Loucy (cell line): ENCODE measurements around the gene DBN1.

Experiments used
- H2AFZ ChIP-seq: fragments of 200-600 bp; sonication (generic); 2 replicates; pipeline ENCODE4 v1.6.0; 2016; ENCODE audit warnings: antibody characterized with exemption, mild to moderate bottlenecking, low read length, moderate library complexity
- H3F3A ChIP-seq: fragments of 200-600 bp; 2 replicates; pipeline ENCODE4 v1.6.0; 2016; ENCODE audit warnings: antibody characterized with exemption, low read depth, mild to moderate bottlenecking
- H3K27me3 ChIP-seq: fragments of 200-600 bp; sonication (generic); 2 replicates; pipeline ENCODE4 v1.6.1; 2014; ENCODE audit warnings: low read length, mild to moderate bottlenecking; ENCODE audit not compliant: insufficient read depth, poor library complexity, severe bottlenecking
- H3K36me3 ChIP-seq: fragments of 200-600 bp; sonication (generic); 2 replicates; pipeline ENCODE4 v1.6.1; 2016; ENCODE audit warnings: low read length; ENCODE audit not compliant: insufficient read depth
- H3K4me1 ChIP-seq: fragments of 200-600 bp; sonication (generic); 2 replicates; pipeline ENCODE4 v1.5.1; 2014; ENCODE audit warnings: low read length, mild to moderate bottlenecking; ENCODE audit not compliant: insufficient read depth, poor library complexity, severe bottlenecking
- H3K4me2 ChIP-seq: fragments of 200-600 bp; sonication (generic); 2 replicates; pipeline ENCODE4 v1.6.0; 2014; ENCODE audit warnings: antibody characterized with exemption, low read length, low read depth, mild to moderate bottlenecking; ENCODE audit not compliant: poor library complexity, severe bottlenecking
- H3K4me3 ChIP-seq: fragments of 200-600 bp; sonication (generic); 2 replicates; pipeline ENCODE4 v1.5.1; 2014; ENCODE audit warnings: low read length, mild to moderate bottlenecking, mixed read lengths; ENCODE audit not compliant: poor library complexity, severe bottlenecking
- H3K79me2 ChIP-seq: fragments of 200-600 bp; sonication (generic); 2 replicates; pipeline ENCODE4 v1.6.1; 2014; ENCODE audit warnings: low read length; ENCODE audit not compliant: insufficient read depth
- H3K9ac ChIP-seq: fragments of 200-600 bp; sonication (generic); 2 replicates; pipeline ENCODE4 v1.6.0; 2014; ENCODE audit warnings: mild to moderate bottlenecking, low read depth, low read length, moderate library complexity; ENCODE audit not compliant: poor library complexity, severe bottlenecking
- H3K9me2 ChIP-seq: fragments of 200-600 bp; sonication (generic); replicated peaks from 2 replicates; pipeline ENCODE4 v1.6.1; 2016; ENCODE audit warnings: low read depth, low read length, mixed read lengths
- H3K9me3 ChIP-seq: fragments of 200-600 bp; sonication (generic); 2 replicates; pipeline ENCODE4 v1.6.1; 2014; ENCODE audit warnings: mild to moderate bottlenecking, antibody characterized with exemption, low read length, low read depth; ENCODE audit not compliant: insufficient read depth
- H4K20me1 ChIP-seq: fragments of 200-600 bp; sonication (generic); 2 replicates; pipeline ENCODE4 v1.6.0; 2014; ENCODE audit warnings: antibody characterized with exemption, low read length, mild to moderate bottlenecking; ENCODE audit not compliant: insufficient read depth, poor library complexity, severe bottlenecking
- EZH2phosphoT487 ChIP-seq: fragments of 200-600 bp; IDR thresholded peaks from 2 replicates; pipeline ENCODE4 v1.6.1; 2018; ENCODE audit warnings: antibody characterized with exemption, mild to moderate bottlenecking, moderate library complexity, borderline replicate concordance
- TF ChIP-seq, protein P1 (sequence below): fragments of 200-600 bp; sonication (generic); conservative IDR thresholded peaks from 2 replicates; pipeline ENCODE4 v1.5.1; 2014; ENCODE audit warnings: mild to moderate bottlenecking, antibody characterized with exemption, low read length

DBN1 gene

DNA sequence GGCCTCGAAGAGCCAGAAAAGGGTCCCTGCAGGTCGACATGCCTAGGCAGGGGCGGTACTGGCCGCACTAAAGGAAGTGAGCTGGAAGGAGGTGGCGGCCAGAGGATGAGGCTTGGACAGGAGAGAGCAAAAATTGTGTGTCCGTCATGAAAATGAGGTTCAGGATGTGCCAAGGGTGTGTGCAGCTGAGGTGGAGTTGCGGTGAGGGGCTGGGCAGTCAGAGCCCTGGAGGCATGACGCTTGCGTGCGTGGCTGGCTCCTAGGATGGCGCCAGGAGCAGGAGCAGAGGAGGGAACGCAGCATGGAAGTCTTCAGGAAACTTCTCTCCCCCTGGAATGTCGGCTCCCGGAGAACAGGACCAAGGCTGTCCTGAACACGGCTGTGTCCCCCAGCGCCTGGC lies 29.5 kb upstream of the DBN1 start:
- H4K20me1 ChIP-seq = no peaks in the 10 kb centered on the region
- no peak overlapping the region for H3K9ac ChIP-seq
- no peaks in the 10 kb centered on the region for H3K79me2 ChIP-seq
- H3K27me3 ChIP-seq = no peaks in the 10 kb centered on the region
- no peaks in the 10 kb centered on the region for H3K4me1 ChIP-seq
- no peak overlapping the region for H3K4me2 ChIP-seq
- no peaks in the 10 kb centered on the region for H3K9me2 ChIP-seq
- H3F3A ChIP-seq = no peaks in the 10 kb centered on the region
- no peak for TF ChIP-seq EZH2phosphoT487
- TF ChIP-seq, protein P1, sequence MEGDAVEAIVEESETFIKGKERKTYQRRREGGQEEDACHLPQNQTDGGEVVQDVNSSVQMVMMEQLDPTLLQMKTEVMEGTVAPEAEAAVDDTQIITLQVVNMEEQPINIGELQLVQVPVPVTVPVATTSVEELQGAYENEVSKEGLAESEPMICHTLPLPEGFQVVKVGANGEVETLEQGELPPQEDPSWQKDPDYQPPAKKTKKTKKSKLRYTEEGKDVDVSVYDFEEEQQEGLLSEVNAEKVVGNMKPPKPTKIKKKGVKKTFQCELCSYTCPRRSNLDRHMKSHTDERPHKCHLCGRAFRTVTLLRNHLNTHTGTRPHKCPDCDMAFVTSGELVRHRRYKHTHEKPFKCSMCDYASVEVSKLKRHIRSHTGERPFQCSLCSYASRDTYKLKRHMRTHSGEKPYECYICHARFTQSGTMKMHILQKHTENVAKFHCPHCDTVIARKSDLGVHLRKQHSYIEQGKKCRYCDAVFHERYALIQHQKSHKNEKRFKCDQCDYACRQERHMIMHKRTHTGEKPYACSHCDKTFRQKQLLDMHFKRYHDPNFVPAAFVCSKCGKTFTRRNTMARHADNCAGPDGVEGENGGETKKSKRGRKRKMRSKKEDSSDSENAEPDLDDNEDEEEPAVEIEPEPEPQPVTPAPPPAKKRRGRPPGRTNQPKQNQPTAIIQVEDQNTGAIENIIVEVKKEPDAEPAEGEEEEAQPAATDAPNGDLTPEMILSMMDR = no peak
- H3K36me3 ChIP-seq = no peaks in the 10 kb centered on the region
- no peaks in the 10 kb centered on the region for H3K9me3 ChIP-seq
- H2AFZ ChIP-seq = no peak overlapping the region
- H3K4me3 ChIP-seq = no peak overlapping the region

DNA sequence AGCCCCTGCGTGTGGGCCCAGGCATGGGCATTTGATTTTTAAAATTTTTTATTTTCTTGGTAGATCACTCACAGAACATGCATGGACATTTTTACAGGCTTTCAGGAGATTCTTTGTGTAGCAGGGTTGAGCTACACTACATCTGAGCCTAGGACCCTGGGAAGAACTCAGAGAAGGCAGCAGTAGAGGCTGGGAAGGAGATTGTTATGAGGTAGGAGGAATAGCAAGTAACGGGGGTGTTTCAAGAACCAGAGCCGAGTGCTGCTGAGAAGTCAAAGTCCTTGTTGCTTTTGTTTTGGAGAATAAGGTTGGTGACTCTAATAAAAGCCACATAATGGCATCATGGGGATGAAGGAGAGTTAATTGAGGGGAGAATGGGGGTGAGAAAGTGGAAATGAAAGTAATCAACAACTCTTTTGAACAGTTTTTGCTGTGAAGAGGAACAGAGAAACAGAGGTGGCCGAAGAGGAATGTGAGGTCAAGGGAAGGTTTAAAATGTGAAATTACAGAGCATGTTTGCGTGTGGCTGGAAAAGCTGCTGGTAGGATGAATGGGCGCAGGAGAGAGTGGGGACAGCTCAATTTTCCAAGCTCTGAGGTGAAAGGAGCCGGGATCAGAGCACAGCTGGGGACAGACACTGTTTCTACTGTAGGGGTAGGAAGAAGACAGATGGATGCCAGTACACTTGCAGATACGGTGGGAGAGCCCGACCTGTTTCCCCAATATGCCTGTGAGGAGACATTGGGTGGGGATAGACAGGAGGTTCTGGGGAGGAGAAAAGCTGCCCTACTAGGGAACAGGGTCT lies 28.6 kb upstream of the DBN1 start:
- Histone ChIP-seq H3K9me3 (no peaks in the 10 kb centered on the region), H3K4me2 (no peak overlapping the region), H3F3A (no peaks in the 10 kb centered on the region), H3K36me3 (no peaks in the 10 kb centered on the region), H4K20me1 (no peaks in the 10 kb centered on the region), H2AFZ (no peak overlapping the region), H3K9ac (no peak overlapping the region), H3K4me3 (no peak overlapping the region), H3K9me2 (no peaks in the 10 kb centered on the region), H3K4me1 (no peaks in the 10 kb centered on the region), H3K79me2 (no peaks in the 10 kb centered on the region), H3K27me3 (no peaks in the 10 kb centered on the region)
- TF ChIP-seq, protein P1 = no peak
- no peak for TF ChIP-seq EZH2phosphoT487

DNA sequence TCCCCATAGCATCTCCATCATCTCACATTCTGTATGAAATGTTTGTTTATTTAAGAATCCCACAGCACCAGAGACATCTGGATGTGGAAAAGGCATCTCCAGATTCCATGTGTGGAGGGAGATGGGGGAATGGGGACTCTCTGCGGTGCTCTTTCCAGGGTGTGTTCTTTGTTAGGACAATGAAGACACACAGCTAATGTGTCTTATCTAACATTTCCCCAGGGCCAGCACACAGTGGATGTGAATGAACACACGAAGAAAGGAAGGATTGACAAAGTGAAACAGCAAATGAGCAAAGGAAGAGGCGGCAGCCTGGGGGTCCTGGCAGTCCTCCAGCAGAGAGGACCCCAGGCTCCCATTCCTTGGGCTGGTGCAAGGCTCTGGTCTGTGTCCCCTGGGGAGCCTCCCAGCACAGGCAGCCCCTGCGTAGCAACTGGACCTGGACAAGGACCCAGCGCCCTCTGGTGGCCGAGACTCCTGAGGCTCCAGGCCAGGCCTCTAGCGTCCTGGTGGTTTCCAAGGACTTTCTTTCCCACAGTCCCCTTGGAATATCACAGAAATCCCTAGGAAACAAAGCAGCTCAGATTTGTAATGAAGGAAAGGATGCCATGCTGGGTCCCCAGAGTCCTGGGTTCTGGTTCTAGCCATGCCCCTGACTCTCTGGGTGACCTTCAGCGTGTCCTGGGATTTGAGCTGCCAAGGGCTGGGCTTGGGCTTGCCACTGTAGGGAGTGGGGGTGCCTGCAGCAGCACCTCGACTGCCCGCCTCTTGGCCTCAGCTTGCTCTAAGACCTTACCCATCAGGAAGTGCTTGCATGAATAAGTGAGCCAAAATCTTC lies 27.5 kb upstream of the DBN1 start:
- no peak overlapping the region for H3K4me2 ChIP-seq
- peaks cover 8% of the 10 kb centered on the region; the same call in 1 of the 2 replicates for H3K79me2 ChIP-seq

More for the DNA sequence above, 27.5 kb upstream of the DBN1 start:
- H4K20me1 ChIP-seq = no peaks in the 10 kb centered on the region
- H3K4me1 ChIP-seq = no peaks in the 10 kb centered on the region
- H3F3A ChIP-seq = no peaks in the 10 kb centered on the region
- H3K36me3 ChIP-seq = no peaks in the 10 kb centered on the region
- no peak overlapping the region for H3K9ac ChIP-seq
- H3K9me2 ChIP-seq = no peaks in the 10 kb centered on the region
- no peaks in the 10 kb centered on the region for H3K9me3 ChIP-seq
- no peaks in the 10 kb centered on the region for H3K27me3 ChIP-seq
- no peak for TF ChIP-seq EZH2phosphoT487
- TF ChIP-seq, protein P1 = peak; percentile 75
- H2AFZ ChIP-seq = no peak overlapping the region
- H3K4me3 ChIP-seq = no peak overlapping the region
